Activated effector memory CD4-positive, alpha-beta T cell treated with Interleukin-2 at 50 U/mL for 16 hours (primary cell): ENCODE measurements around the gene ZNF37A.
"Not testable (repeated sequence)": the region's sequence is repeated elsewhere in the genome, so short reads cannot be mapped to it uniquely, and the experiment has no call there.

Experiments used
- DNase-seq: peaks from one replicate; pipeline ENCODE4 v3.0.0-alpha.2; 2020

ZNF37A gene

GRCh38 chr10:38094158-38094926, at the start of gene ZNF37A:
TSS of gene ZNF37A (plus strand) at chr10:38094337. CDS start at chr10:38096618, 2,281 bp downstream.
- peak; percentile 81 for DNase-seq

GRCh38 chr10:38045129-38045528, 49.0 kb upstream of the ZNF37A start:
- no peak for DNase-seq

- no peak for DNase-seq
Measured at GRCh38 chr10:38047666-38048065, 46.5 kb upstream of the ZNF37A start.

GRCh38 chr10:38050212-38050611, 43.9 kb upstream of the ZNF37A start:
- DNase-seq, result no peak

- no peak for DNase-seq
Measured at GRCh38 chr10:38054361-38054797, 39.8 kb upstream of the ZNF37A start.

- not testable (repeated sequence) for DNase-seq
Measured at GRCh38 chr10:38055274-38055894, 38.8 kb upstream of the ZNF37A start.

- not testable (repeated sequence) for DNase-seq
Measured at GRCh38 chr10:38069663-38070062, 24.5 kb upstream of the ZNF37A start.

GRCh38 chr10:38070501-38070900, 23.6 kb upstream of the ZNF37A start:
- DNase-seq, result no peak

- DNase-seq, result no peak
Measured at GRCh38 chr10:38072552-38072951, 21.6 kb upstream of the ZNF37A start.

GRCh38 chr10:38076687-38077086, 17.4 kb upstream of the ZNF37A start:
- DNase-seq, result no peak

- not testable (repeated sequence) for DNase-seq
Measured at GRCh38 chr10:38093318-38093717, 819 bp upstream of the ZNF37A start.

GRCh38 chr10:38093816-38094157, 350 bp upstream of the ZNF37A start:
- no peak for DNase-seq

GRCh38 chr10:38094927-38095574, 914 bp downstream of the ZNF37A start:
- no peak for DNase-seq

- DNase-seq, result no peak
Measured at GRCh38 chr10:38102880-38103279, 8.7 kb downstream of the ZNF37A start.

GRCh38 chr10:38103756-38104155, 9.6 kb downstream of the ZNF37A start:
- no peak for DNase-seq

GRCh38 chr10:38112159-38112558, 18.0 kb downstream of the ZNF37A start:
- no peak for DNase-seq

GRCh38 chr10:38118072-38118807, 24.1 kb downstream of the ZNF37A start:
- no peak for DNase-seq

- no peak for DNase-seq
Measured at GRCh38 chr10:38119038-38119437, 24.9 kb downstream of the ZNF37A start.

- DNase-seq, result no peak
Measured at GRCh38 chr10:38127812-38128211, 33.7 kb downstream of the ZNF37A start.

GRCh38 chr10:38143587-38143986, 49.5 kb downstream of the ZNF37A start:
- DNase-seq, result no peak

GRCh38 chr10:38146579-38147333, 52.6 kb downstream of the ZNF37A start:
- DNase-seq, result no peak

GRCh38 chr10:38147686-38148085, 53.5 kb downstream of the ZNF37A start:
- DNase-seq, result no peak
